HG03108 (cell line): ENCODE results near the gene TAOK2.

ENCODE experiments used
- ATAC-seq: cut with Tn5 transposase; IDR thresholded peaks from one replicate; pipeline ENCODE4 v1.9.1; 2021; ENCODE audit warnings: moderate library complexity; ENCODE audit not compliant: unreplicated experiment

TAOK2 gene

GRCh38 chr16:29962344-29962994 lies 11.2 kb upstream of the TAOK2 start:
- no peak for ATAC-seq

GRCh38 chr16:29963021-29963743 lies 10.5 kb upstream of the TAOK2 start:
- no peak for ATAC-seq

- no peak for ATAC-seq
Measured at GRCh38 chr16:29968205-29968604, 5.5 kb upstream of the TAOK2 start.

- no peak for ATAC-seq
Measured at GRCh38 chr16:29971304-29971703, 2.4 kb upstream of the TAOK2 start.

- ATAC-seq: no peak
Measured at GRCh38 chr16:29972500-29972899, 1.2 kb upstream of the TAOK2 start.

- no peak for ATAC-seq
Measured at GRCh38 chr16:29972992-29973383, 680 bp upstream of the TAOK2 start.

- ATAC-seq: no peak
Measured at GRCh38 chr16:29974291-29975133, 844 bp downstream of the TAOK2 start.

- ATAC-seq: no peak
Measured at GRCh38 chr16:29975134-29975538, 1.5 kb downstream of the TAOK2 start.

- no peak for ATAC-seq
Measured at GRCh38 chr16:29975811-29976511, 2.3 kb downstream of the TAOK2 start.

GRCh38 chr16:29977063-29977825 lies 3.6 kb downstream of the TAOK2 start:
- ATAC-seq: no peak

GRCh38 chr16:29978081-29978480 lies 4.4 kb downstream of the TAOK2 start:
- no peak for ATAC-seq

GRCh38 chr16:29978564-29979270 lies 5.0 kb downstream of the TAOK2 start:
- ATAC-seq: no peak

- no peak for ATAC-seq
Measured at GRCh38 chr16:29982560-29983419, 9.1 kb downstream of the TAOK2 start.

GRCh38 chr16:29983420-29984136 lies 9.9 kb downstream of the TAOK2 start:
- ATAC-seq: no peak

- ATAC-seq: no peak
Measured at GRCh38 chr16:29984137-29984763, 10.6 kb downstream of the TAOK2 start.

- ATAC-seq: no peak
Measured at GRCh38 chr16:29984764-29985147, 11.1 kb downstream of the TAOK2 start.

GRCh38 chr16:29985271-29985811 lies 11.7 kb downstream of the TAOK2 start:
- no peak for ATAC-seq
